K562 (cell line): ENCODE data around the gene KRTAP1-1.
"Not testable (repeated sequence)": the region's sequence is repeated elsewhere in the genome, so short reads cannot be mapped to it uniquely, and the experiment has no call there.

Source experiments
- CHD4 ChIP-seq: fragments of 200-600 bp; sonication (generic); IDR thresholded peaks from 3 replicates; pipeline ENCODE4 v1.6.1; 2012; ENCODE audit warnings: low read depth, mild to moderate bottlenecking, mixed read lengths, low read length, inconsistent platforms; ENCODE audit not compliant: insufficient read depth, insufficient replicate concordance, poor library complexity, severe bottlenecking
- MEIS2 ChIP-seq: fragments of 450-650 bp; IDR thresholded peaks from 2 replicates; pipeline ENCODE4 v1.6.1; 2014; ENCODE audit warnings: mild to moderate bottlenecking; ENCODE audit not compliant: partially characterized antibody
- MYBL2 ChIP-seq, 2 experiments: fragments of 450-650 bp in 1 of 2; sonication (generic) in 1 of 2; formaldehyde crosslinking in 1 of 2; IDR thresholded peaks; 2 replicates each; pipeline versions ENCODE4 v1.6.1 to v1.8.1; 2017 to 2022; ENCODE audit warnings: borderline replicate concordance in 1 of 2, inconsistent platforms in 1 of 2, low read depth in 1 of 2, mild to moderate bottlenecking in 1 of 2, missing genetic modification reagents in 1 of 2, moderate library complexity in 1 of 2
- TBL1XR1 ChIP-seq, 2 experiments: IDR thresholded peaks; 2 replicates each; pipeline ENCODE4 v1.6.1; 2012; ENCODE audit warnings: improper control_type of control experiment in 2 of 2, low read length in 2 of 2, mild to moderate bottlenecking in 1 of 2
- TF ChIP-seq, protein P1 (sequence below): fragments of 250-450 bp; sonication (Bioruptor Pico); IDR thresholded peaks from 2 replicates; pipeline ENCODE4 v1.8.0; 2022; ENCODE audit warnings: moderate library complexity, mild to moderate bottlenecking, inconsistent platforms

DNA sequence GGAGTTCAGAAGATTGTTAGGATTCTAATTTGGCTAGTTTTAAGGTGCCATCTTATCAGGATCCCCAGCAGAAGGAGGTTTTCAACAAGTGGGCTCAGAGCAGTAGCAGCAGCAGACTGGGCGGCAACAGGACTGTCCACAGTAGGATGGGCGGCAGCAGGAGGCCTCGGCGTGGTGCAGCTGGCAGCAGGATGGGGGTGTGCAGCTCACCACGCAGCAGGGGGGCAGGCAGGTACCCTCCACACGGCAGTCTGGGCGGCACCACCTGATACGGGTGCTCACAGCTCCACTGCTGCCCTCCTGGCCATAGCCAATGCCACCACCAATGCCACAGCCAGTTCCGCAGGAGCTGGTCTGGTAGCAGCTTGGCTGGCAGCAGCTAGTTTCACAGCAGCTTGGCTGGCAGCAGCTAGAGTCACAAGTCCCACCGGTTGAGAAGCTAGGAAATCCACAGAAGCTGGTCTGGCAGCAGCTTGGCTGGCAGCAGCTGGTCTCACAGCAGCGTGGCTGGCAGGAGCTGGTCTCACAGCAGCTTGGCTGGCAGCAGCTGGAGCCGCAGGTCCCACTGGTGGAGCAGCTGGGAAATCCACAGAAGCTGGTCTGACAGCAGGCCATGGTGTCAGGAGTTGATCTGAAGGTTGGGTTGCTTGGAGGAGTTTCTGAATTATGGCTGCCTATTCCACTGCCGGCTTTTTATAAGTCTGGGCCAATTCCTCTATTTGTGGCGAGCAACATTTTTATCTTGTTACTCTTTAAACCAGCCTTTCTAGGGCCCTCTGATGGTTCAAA lies at the start of gene KRTAP1-1:
- TF ChIP-seq CHD4; MEIS2; TBL1XR1 (IDR thresholded peaks at IDR 0.05; ENCODE audit: low read length in 2 of 2); MYBL2 (IDR thresholded peaks at IDR 0.05; ENCODE audit: low read depth); MYBL2 (CRISPR knock-in tag; IDR thresholded peaks at IDR 0.05; ENCODE audit: borderline replicate concordance): not testable (repeated sequence)
- TF ChIP-seq, protein P1, sequence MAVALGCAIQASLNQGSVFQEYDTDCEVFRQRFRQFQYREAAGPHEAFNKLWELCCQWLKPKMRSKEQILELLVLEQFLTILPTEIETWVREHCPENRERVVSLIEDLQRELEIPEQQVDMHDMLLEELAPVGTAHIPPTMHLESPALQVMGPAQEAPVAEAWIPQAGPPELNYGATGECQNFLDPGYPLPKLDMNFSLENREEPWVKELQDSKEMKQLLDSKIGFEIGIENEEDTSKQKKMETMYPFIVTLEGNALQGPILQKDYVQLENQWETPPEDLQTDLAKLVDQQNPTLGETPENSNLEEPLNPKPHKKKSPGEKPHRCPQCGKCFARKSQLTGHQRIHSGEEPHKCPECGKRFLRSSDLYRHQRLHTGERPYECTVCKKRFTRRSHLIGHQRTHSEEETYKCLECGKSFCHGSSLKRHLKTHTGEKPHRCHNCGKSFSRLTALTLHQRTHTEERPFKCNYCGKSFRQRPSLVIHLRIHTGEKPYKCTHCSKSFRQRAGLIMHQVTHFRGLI = not testable (repeated sequence)
